Measurements from ENCODE around the gene SHKBP1. TPM values are rescaled to one million over a fixed set of nuclear protein-coding genes. Genes with fewer than 3 reads are reported as not detected.

Gene SHKBP1
- polyA plus RNA-seq, 1 experiment, result 42.5 TPM

GRCh38 chr19:40598121-40598917 is 21.6 kb downstream of the SHKBP1 start:
- no peaks in the 10 kb centered on the region for H3K27me3 ChIP-seq (ENCODE audit: control insufficient read depth, insufficient read depth, low read length)
- peak overlapping the region; percentile 87 for H3K27ac ChIP-seq (ENCODE audit: low read depth, low read length)
- peak overlapping the region; percentile 69 for H3K4me3 ChIP-seq (ENCODE audit: low read depth, low read length)
- POLR2A ChIA-PET, result interaction anchor here (1.0 to 1.2 kb wide), 3 partner anchors 49 to 172 kb away, joined by 3 to 6 read pairs (median 5); no protein-coding TSS in a partner anchor
- no peaks in the 10 kb centered on the region for H3K9me3 ChIP-seq (ENCODE audit: control insufficient read depth, insufficient read depth, low read length)
- CTCF ChIA-PET, result interaction anchor here (0.7 to 2.9 kb wide), 8 partner anchors 17 to 300 kb away, joined by 3 to 15 read pairs (median 3); no protein-coding TSS in a partner anchor
- TF ChIP-seq CTCF (IDR thresholded peaks at IDR 0.05; ENCODE audit: low read depth, low read length), result peak; percentile 99
- DNase-seq (ENCODE audit: low read depth, low spot score), result peak; percentile 81

GRCh38 chr19:40598918-40599307 is 22.2 kb downstream of the SHKBP1 start:
- POLR2A ChIA-PET, result interaction anchor here (0.5 to 1.2 kb wide), 5 partner anchors 47 to 173 kb away, joined by 3 to 6 read pairs (median 3); no protein-coding TSS in a partner anchor

GRCh38 chr19:40599331-40599901 is 22.7 kb downstream of the SHKBP1 start:
- H3K4me3 ChIP-seq (ENCODE audit: low read depth, low read length), result 0 out of 2 replicates have a peak overlapping the region, but pooled peaks have one; percentile 2
- H3K9me3 ChIP-seq (ENCODE audit: control insufficient read depth, insufficient read depth, low read length), result no peaks in the 10 kb centered on the region
- no peaks in the 10 kb centered on the region for H3K27me3 ChIP-seq (ENCODE audit: control insufficient read depth, insufficient read depth, low read length)
- TF ChIP-seq CTCF (IDR thresholded peaks at IDR 0.05; ENCODE audit: low read depth, low read length), result no peak
- DNase-seq (ENCODE audit: low read depth, low spot score), result no peak
- H3K27ac ChIP-seq (ENCODE audit: low read depth, low read length), result no peak overlapping the region
- POLR2A ChIA-PET, result interaction anchor here (0.5 to 1.1 kb wide), 2 partner anchors 46 to 64 kb away, joined by 3 read pairs; no protein-coding TSS in a partner anchor
- CTCF ChIA-PET, result interaction anchor here (0.6 to 2.9 kb wide), 10 partner anchors 29 to 301 kb away, joined by 3 to 15 read pairs (median 4); no protein-coding TSS in a partner anchor

More at GRCh38 chr19:40598918-40599307, 22.2 kb downstream of the SHKBP1 start:
- Histone ChIP-seq H3K27ac (ENCODE audit: low read depth, low read length) (no peak overlapping the region), H3K4me3 (ENCODE audit: low read depth, low read length) (peak overlapping the region; percentile 20; the same call in 1 of the 2 replicates), H3K27me3 (ENCODE audit: control insufficient read depth, insufficient read depth, low read length) (no peaks in the 10 kb centered on the region), H3K9me3 (ENCODE audit: control insufficient read depth, insufficient read depth, low read length) (no peaks in the 10 kb centered on the region)
- no peak for DNase-seq (ENCODE audit: low read depth, low spot score)
- no peak for TF ChIP-seq CTCF (IDR thresholded peaks at IDR 0.05; ENCODE audit: low read depth, low read length)
- CTCF ChIA-PET, result interaction anchor here (0.6 to 2.9 kb wide), 9 partner anchors 16 to 301 kb away, joined by 3 to 15 read pairs (median 4); no protein-coding TSS in a partner anchor

- no peak for TF ChIP-seq CTCF (IDR thresholded peaks at IDR 0.05; ENCODE audit: low read depth, low read length)
- ChIA-PET CTCF (interaction anchor here (1.0 to 3.8 kb wide), 9 partner anchors 35 to 295 kb away, joined by 3 to 19 read pairs (median 9); no protein-coding TSS in a partner anchor), POLR2A (interaction anchor here (0.6 to 1.1 kb wide), 3 partner anchors 46 to 63 kb away, joined by 3 to 13 read pairs (median 4); no protein-coding TSS in a partner anchor)
- H3K4me3 ChIP-seq (ENCODE audit: low read depth, low read length), result no peak overlapping the region
- H3K27ac ChIP-seq (ENCODE audit: low read depth, low read length), result no peak overlapping the region
- H3K27me3 ChIP-seq (ENCODE audit: control insufficient read depth, insufficient read depth, low read length), result no peaks in the 10 kb centered on the region
- no peak for DNase-seq (ENCODE audit: low read depth, low spot score)
- no peaks in the 10 kb centered on the region for H3K9me3 ChIP-seq (ENCODE audit: control insufficient read depth, insufficient read depth, low read length)
These were observed 23.4 kb downstream of the SHKBP1 start for GRCh38 chr19:40599902-40600569.

All from AG04450 (cell line).